ENCODE results near the gene UGT1A9. TPM values are rescaled to one million over a fixed set of nuclear protein-coding genes. Genes with fewer than 3 reads are reported as not detected.

UGT1A9 gene
- total RNA-seq, 1 experiment from 2014 or later, result not detected

GRCh38 chr2:233674314-233674713, 2.6 kb downstream of the UGT1A9 start:
- no peak for TF ChIP-seq CTCF (IDR thresholded peaks at IDR 0.05; ENCODE audit: unreplicated experiment)
- DNase-seq (ENCODE audit: unreplicated experiment), result no peak
- no peaks in the 10 kb centered on the region for H3K36me3 Mint-ChIP-seq (ENCODE audit: insufficient read depth, unreplicated experiment)
- intact Hi-C loops (cut with micrococcal nuclease), result no loop called here
- no peaks in the 10 kb centered on the region for H3K9me3 Mint-ChIP-seq (ENCODE audit: unreplicated experiment)
- no peak overlapping the region for H3K4me3 Mint-ChIP-seq (ENCODE audit: unreplicated experiment)
- no peaks in the 10 kb centered on the region for H3K4me1 Mint-ChIP-seq (ENCODE audit: insufficient read depth, unreplicated experiment)
- ChIA-PET POLR2A (no interaction called here), CTCF (no interaction called here)
- H3K27me3 Mint-ChIP-seq (ENCODE audit: insufficient read depth, unreplicated experiment), result no peaks in the 10 kb centered on the region
- no peak overlapping the region for H3K27ac Mint-ChIP-seq (ENCODE audit: low read depth, unreplicated experiment)
- no TSS peak for BruUV-seq (replicated peaks)

GRCh38 chr2:233674995-233675394, 3.3 kb downstream of the UGT1A9 start:
- ChIA-PET POLR2A (no interaction called here), CTCF (no interaction called here)
- no TSS peak for BruUV-seq (replicated peaks)
- TF ChIP-seq CTCF (IDR thresholded peaks at IDR 0.05; ENCODE audit: unreplicated experiment), result no peak
- Mint-ChIP-seq H3K4me1 (ENCODE audit: insufficient read depth, unreplicated experiment) (no peaks in the 10 kb centered on the region), H3K9me3 (ENCODE audit: unreplicated experiment) (no peaks in the 10 kb centered on the region), H3K27ac (ENCODE audit: low read depth, unreplicated experiment) (no peak overlapping the region), H3K36me3 (ENCODE audit: insufficient read depth, unreplicated experiment) (no peaks in the 10 kb centered on the region), H3K27me3 (ENCODE audit: insufficient read depth, unreplicated experiment) (no peaks in the 10 kb centered on the region), H3K4me3 (ENCODE audit: unreplicated experiment) (no peak overlapping the region)
- no peak for DNase-seq (ENCODE audit: unreplicated experiment)
- intact Hi-C loops (cut with micrococcal nuclease), result no loop called here

GRCh38 chr2:233676046-233676445, 4.3 kb downstream of the UGT1A9 start:
- ChIA-PET CTCF (no interaction called here), POLR2A (no interaction called here)
- no peaks in the 10 kb centered on the region for H3K9me3 Mint-ChIP-seq (ENCODE audit: unreplicated experiment)
- H3K36me3 Mint-ChIP-seq (ENCODE audit: insufficient read depth, unreplicated experiment), result no peaks in the 10 kb centered on the region
- intact Hi-C loops (cut with micrococcal nuclease), result no loop called here
- TF ChIP-seq CTCF (IDR thresholded peaks at IDR 0.05; ENCODE audit: unreplicated experiment), result no peak
- H3K27ac Mint-ChIP-seq (ENCODE audit: low read depth, unreplicated experiment), result no peak overlapping the region
- DNase-seq (ENCODE audit: unreplicated experiment), result no peak
- H3K4me3 Mint-ChIP-seq (ENCODE audit: unreplicated experiment), result no peak overlapping the region
- no peaks in the 10 kb centered on the region for H3K4me1 Mint-ChIP-seq (ENCODE audit: insufficient read depth, unreplicated experiment)
- no peaks in the 10 kb centered on the region for H3K27me3 Mint-ChIP-seq (ENCODE audit: insufficient read depth, unreplicated experiment)
- no TSS peak for BruUV-seq (replicated peaks)

- Mint-ChIP-seq H3K27me3 (ENCODE audit: insufficient read depth, unreplicated experiment) (no peaks in the 10 kb centered on the region), H3K9me3 (ENCODE audit: unreplicated experiment) (no peaks in the 10 kb centered on the region), H3K4me1 (ENCODE audit: insufficient read depth, unreplicated experiment) (no peaks in the 10 kb centered on the region), H3K4me3 (ENCODE audit: unreplicated experiment) (no peak overlapping the region), H3K36me3 (ENCODE audit: insufficient read depth, unreplicated experiment) (no peaks in the 10 kb centered on the region), H3K27ac (ENCODE audit: low read depth, unreplicated experiment) (no peak overlapping the region)
- intact Hi-C loops (cut with micrococcal nuclease), result no loop called here
- CTCF ChIA-PET, result no interaction called here
- no peak for TF ChIP-seq CTCF (IDR thresholded peaks at IDR 0.05; ENCODE audit: unreplicated experiment)
- BruUV-seq (replicated peaks), result no TSS peak
- no peak for DNase-seq (ENCODE audit: unreplicated experiment)
- POLR2A ChIA-PET, result no interaction called here
These were observed 7.5 kb downstream of the UGT1A9 start for GRCh38 chr2:233679196-233679595.
